ENCODE measurements around the gene PPP1CB.

DNA sequence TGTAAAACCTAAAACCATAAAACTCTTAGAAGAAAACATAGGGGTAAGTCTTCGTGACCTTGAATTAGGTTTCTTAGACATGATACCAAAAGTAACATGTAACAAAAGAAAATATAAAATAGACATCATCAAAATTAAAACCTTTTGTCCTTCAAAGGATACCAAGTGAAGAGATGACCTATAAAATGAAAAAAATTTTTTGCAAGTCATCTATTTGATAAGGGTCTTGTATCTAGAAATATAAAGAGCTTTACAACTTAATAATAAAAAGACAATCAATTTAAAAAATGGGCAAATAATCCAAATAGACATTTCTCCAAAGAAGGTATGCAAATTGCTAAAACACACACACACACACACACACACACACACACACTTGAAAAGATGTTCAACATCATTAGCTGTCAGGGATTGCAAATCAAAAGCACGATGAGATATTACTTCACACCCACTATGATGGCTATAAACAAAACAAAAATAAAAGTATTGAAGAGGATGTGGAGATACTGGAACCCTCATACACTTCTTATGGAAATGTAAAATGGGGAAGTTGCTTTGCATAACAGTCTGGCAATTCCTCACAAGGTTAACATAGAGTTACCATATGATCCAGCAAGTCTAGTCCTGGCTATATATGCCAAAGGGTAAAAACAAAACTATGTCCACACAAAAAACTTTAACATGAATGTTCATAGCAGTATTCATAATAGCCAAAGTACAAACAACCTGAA, 82.3 kb downstream of the PPP1CB start:
- TF ChIP-seq HOXA7 (CRISPR knock-in tag; IDR thresholded peaks at IDR 0.05) (no peak), NR3C1 (IDR thresholded peaks at IDR 0.05) (no peak), PHF8 (IDR thresholded peaks at IDR 0.05; ENCODE audit: borderline replicate concordance, low read depth) (no peak), CBX2 (IDR thresholded peaks at IDR 0.05; ENCODE audit: borderline replicate concordance, low read depth) (no peak), KDM1A (IDR thresholded peaks at IDR 0.05; ENCODE audit: low read depth) (no peak), RFX5 (IDR thresholded peaks at IDR 0.05) (no peak), JUNB (IDR thresholded peaks at IDR 0.05) (no peak), POLR2A (IDR thresholded peaks at IDR 0.05; ENCODE audit: low read length) (no peak), RAD21 (conservative IDR thresholded peaks at IDR 0.05 in 1 of 2, IDR thresholded peaks at IDR 0.05 in 1 of 2) (no peak), MAZ (IDR thresholded peaks at IDR 0.05; ENCODE audit: borderline replicate concordance, low read depth, low read length) (no peak), FOSL2 (IDR thresholded peaks at IDR 0.05) (no peak), FOSL2 (CRISPR knock-in tag; IDR thresholded peaks at IDR 0.05) (no peak)
- TF ChIP-seq, protein P1, sequence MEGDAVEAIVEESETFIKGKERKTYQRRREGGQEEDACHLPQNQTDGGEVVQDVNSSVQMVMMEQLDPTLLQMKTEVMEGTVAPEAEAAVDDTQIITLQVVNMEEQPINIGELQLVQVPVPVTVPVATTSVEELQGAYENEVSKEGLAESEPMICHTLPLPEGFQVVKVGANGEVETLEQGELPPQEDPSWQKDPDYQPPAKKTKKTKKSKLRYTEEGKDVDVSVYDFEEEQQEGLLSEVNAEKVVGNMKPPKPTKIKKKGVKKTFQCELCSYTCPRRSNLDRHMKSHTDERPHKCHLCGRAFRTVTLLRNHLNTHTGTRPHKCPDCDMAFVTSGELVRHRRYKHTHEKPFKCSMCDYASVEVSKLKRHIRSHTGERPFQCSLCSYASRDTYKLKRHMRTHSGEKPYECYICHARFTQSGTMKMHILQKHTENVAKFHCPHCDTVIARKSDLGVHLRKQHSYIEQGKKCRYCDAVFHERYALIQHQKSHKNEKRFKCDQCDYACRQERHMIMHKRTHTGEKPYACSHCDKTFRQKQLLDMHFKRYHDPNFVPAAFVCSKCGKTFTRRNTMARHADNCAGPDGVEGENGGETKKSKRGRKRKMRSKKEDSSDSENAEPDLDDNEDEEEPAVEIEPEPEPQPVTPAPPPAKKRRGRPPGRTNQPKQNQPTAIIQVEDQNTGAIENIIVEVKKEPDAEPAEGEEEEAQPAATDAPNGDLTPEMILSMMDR (IDR thresholded peaks at IDR 0.05): no peak
- TF ChIP-seq, protein P2, sequence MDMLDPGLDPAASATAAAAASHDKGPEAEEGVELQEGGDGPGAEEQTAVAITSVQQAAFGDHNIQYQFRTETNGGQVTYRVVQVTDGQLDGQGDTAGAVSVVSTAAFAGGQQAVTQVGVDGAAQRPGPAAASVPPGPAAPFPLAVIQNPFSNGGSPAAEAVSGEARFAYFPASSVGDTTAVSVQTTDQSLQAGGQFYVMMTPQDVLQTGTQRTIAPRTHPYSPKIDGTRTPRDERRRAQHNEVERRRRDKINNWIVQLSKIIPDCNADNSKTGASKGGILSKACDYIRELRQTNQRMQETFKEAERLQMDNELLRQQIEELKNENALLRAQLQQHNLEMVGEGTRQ (IDR thresholded peaks at IDR 0.05): no peak
